ENCODE data around the gene BBOX1.
"Not testable (repeated sequence)": the region's sequence is repeated elsewhere in the genome, so short reads cannot be mapped to it uniquely, and the experiment has no call there.

The BBOX1 gene

DNA sequence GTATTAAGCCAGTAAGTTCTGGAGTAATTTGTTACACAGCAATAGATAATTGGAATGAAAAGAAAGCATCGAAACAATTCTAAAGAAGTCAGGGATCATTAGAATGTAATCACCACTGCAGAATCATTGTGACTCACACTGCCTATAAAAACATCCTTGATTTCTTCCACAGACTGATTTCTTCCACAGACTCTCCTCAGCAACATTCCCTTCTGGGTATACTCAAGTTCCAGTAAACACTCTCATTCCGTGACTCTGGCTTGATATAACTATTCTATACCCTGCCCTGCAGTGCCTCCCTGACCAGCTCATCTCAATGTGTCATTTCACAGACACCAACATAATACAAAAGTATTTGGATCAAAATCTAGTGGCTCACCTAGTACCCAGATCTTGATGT is 120.5 kb downstream of the BBOX1 start:
- TF ChIP-seq, protein P1, sequence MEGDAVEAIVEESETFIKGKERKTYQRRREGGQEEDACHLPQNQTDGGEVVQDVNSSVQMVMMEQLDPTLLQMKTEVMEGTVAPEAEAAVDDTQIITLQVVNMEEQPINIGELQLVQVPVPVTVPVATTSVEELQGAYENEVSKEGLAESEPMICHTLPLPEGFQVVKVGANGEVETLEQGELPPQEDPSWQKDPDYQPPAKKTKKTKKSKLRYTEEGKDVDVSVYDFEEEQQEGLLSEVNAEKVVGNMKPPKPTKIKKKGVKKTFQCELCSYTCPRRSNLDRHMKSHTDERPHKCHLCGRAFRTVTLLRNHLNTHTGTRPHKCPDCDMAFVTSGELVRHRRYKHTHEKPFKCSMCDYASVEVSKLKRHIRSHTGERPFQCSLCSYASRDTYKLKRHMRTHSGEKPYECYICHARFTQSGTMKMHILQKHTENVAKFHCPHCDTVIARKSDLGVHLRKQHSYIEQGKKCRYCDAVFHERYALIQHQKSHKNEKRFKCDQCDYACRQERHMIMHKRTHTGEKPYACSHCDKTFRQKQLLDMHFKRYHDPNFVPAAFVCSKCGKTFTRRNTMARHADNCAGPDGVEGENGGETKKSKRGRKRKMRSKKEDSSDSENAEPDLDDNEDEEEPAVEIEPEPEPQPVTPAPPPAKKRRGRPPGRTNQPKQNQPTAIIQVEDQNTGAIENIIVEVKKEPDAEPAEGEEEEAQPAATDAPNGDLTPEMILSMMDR (IDR thresholded peaks at IDR 0.05; ENCODE audit: borderline replicate concordance, insufficient read depth, low read depth, low read length) = no peak

DNA sequence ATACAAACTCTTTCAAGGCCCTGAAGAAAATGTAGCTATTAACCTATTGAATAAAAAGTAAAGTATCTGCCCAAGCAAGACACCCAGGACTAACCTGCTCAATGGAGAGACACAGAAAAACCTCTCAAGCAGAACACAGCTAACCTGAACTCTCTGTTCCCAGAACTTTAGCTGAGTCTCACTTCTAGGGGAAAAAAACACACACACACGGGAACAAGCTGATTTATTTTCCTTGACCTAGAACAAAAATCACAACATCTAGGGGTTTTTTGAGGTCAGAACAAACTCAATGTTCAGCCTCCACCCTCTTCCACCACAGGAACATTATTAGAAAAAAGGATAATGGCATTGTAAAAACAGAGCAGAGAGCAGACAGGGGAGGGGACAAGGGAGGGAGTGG is 121.6 kb downstream of the BBOX1 start:
- no peak overlapping the region for H3K4me3 ChIP-seq (ENCODE audit: low read depth, low read length)
- TF ChIP-seq, protein P1 (IDR thresholded peaks at IDR 0.05; ENCODE audit: borderline replicate concordance, insufficient read depth, low read depth, low read length) = no peak

More for the DNA sequence above, 120.5 kb downstream of the BBOX1 start:
- no peak overlapping the region for H3K4me3 ChIP-seq (ENCODE audit: low read depth, low read length)

DNA sequence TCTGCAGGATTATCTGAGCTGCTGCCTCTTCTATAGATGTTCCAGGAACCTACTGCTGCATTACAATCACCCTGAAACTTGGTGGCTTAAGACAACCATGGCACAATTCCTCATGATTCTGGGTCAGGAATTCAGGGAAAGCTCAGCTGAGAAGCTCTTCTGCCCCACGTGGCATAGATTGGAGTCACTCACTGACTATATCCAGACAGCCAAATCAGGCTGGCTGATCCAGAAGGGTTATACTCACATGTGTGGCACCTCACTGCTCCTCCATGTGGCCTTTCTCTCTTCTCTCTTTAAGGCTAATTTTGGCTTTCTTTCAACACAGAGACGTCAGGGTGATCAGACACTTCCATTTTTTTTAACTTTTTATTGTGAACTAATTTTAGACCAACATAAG is 125.5 kb downstream of the BBOX1 start:
- no peak overlapping the region for H3K4me3 ChIP-seq (ENCODE audit: low read depth, low read length)
- TF ChIP-seq, protein P1 (IDR thresholded peaks at IDR 0.05; ENCODE audit: borderline replicate concordance, insufficient read depth, low read depth, low read length) = no peak

DNA sequence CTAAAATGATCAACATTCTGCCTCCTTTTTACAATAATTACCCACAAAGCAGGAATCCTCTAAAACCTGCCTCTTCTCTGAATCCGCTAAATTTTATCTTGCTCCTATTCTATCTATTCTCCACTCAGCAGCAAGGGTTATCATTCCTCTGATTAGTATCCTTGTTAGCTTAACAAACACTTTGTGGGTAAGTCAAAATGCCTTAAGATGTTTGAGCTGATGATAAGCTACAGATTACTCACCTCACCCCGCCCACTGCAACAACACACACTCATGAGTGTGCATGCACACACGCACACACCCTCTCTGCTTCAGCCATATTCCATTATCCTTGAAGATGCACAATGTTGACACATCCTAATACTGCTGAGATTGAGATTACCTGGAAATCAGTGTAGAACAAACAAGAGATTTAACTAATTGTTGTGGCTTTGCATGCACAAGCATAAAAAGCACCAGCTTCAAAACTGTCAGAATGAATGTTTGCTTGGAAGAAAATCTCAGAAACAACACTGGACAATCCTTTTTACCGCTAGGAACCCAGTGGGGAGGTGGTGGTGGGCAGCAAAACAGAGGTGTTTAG is 130.9 kb downstream of the BBOX1 start:
- no peak overlapping the region for H3K4me3 ChIP-seq (ENCODE audit: low read depth, low read length)
- TF ChIP-seq, protein P1 (IDR thresholded peaks at IDR 0.05; ENCODE audit: borderline replicate concordance, insufficient read depth, low read depth, low read length) = no peak

DNA sequence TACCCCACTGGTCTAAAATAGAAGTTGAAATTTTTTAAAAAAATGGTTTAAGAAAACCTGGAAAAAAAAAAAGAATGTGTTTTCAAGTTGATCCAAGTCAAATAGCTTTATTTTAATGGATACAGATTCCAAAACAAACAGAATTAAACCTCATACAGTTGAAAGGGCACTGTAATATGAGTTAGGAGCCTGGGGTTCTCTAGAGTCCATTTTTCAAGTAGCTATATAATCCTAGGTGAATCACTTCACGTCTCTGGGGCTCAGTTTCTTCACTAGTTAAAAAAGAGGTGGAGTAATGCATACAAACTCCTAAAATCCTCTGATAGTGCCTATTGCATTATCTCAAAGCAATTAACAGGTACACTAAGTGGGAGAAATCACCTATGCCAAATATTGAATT is 132.9 kb downstream of the BBOX1 start:
- TF ChIP-seq, protein P1 (IDR thresholded peaks at IDR 0.05; ENCODE audit: borderline replicate concordance, insufficient read depth, low read depth, low read length) = no peak
- H3K4me3 ChIP-seq (ENCODE audit: low read depth, low read length) = no peak overlapping the region

DNA sequence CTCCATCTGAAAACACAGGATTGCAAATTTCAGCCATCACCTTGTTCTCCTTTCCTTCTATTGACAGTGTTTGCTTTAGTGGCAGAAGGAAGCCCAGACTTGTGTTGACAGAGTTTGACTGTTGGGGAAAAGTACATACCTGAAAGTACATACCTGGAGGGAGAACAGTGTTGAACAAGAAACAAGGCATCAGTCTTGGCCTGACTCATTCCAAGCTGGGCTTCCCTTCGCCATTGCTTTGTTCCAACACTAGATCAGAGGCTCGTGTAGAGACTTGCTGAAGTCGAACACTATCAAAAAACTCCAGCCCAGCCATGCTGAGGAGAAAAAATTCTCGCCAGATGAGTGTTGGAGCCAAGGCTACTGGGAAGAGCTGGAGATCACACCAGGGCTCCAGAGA is 133.4 kb downstream of the BBOX1 start:
- H3K4me3 ChIP-seq (ENCODE audit: low read depth, low read length) = no peak overlapping the region
- TF ChIP-seq, protein P1 (IDR thresholded peaks at IDR 0.05; ENCODE audit: borderline replicate concordance, insufficient read depth, low read depth, low read length) = no peak

DNA sequence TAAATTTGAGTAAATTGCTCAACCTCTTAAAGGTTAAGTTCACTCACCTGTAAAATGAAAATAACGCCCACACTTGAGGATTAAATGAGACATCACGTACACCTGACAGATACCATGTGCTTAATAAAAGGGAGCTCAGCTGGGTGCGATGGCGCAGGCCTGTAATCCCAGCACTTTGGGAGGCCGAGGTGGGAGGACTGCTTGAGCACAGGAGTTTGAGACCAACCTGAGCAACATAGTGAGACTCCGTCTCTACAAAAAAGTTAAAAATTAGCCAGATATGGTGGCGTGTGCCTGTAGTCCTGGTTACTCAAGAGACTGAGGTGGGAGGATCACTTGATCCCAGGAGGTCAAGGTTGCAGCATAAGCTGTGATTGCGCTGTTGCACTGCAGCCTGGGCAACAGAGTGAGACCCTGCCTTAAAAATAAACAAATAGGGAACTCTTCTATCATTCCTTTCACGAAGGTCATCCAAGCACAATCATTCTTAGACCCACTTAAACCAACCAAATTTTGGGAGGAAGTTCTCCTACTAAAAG is 134.1 kb downstream of the BBOX1 start:
- TF ChIP-seq, protein P1 (IDR thresholded peaks at IDR 0.05; ENCODE audit: borderline replicate concordance, insufficient read depth, low read depth, low read length) = no peak
- no peak overlapping the region for H3K4me3 ChIP-seq (ENCODE audit: low read depth, low read length)

DNA sequence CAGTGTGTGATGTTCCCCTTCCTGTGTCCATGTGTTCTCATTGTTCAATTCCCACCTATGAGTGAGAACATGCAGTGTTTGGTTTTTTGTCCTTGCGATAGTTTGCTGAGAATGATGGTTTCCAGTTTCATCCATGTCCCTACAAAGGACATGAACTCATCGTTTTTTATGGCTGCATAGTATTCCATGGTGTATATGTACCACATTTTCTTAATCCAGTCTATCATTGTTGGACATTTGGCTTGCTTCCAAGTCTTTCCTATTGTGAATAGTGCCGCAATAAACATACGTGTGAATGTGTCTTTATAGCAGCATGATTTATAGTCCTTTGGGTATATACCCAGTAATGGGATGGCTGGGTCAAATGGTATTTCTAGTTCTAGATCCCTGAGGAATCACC is 134.9 kb downstream of the BBOX1 start:
- not testable (repeated sequence) for H3K4me3 ChIP-seq (ENCODE audit: low read depth, low read length)

Data from GM12875 (cell line).